GM06990 (cell line): ENCODE results near the gene ACIN1.

Experiments
- DNase-seq: peaks from one replicate; pipeline ENCODE4 v3.0.0-alpha.2; 2011; ENCODE audit not compliant: insufficient read length; ENCODE audit errors: extremely low read depth
- H3K27me3 ChIP-seq: replicated peaks from 2 replicates; pipeline ENCODE4 v1.6.0; 2011; ENCODE audit warnings: low read length; ENCODE audit not compliant: control insufficient read depth, insufficient read depth
- H3K36me3 ChIP-seq: 2 replicates; pipeline ENCODE4 v1.5.1; 2011; ENCODE audit warnings: low read length; ENCODE audit not compliant: control insufficient read depth, insufficient read depth
- H3K4me3 ChIP-seq: replicated peaks from 2 replicates; pipeline ENCODE4 v1.5.1; 2011; ENCODE audit warnings: low read depth, mild to moderate bottlenecking, control low read depth, low read length
- TF ChIP-seq, protein P1 (sequence below): IDR thresholded peaks from 2 replicates; pipeline ENCODE4 v1.5.1; 2011; ENCODE audit warnings: low read length, control low read depth, mild to moderate bottlenecking, inconsistent platforms; ENCODE audit not compliant: insufficient read depth, poor library complexity, severe bottlenecking

ACIN1 gene

GRCh38 chr14:23106747-23107045, 11.8 kb upstream of the ACIN1 start:
- no peak for DNase-seq
- no peaks in the 10 kb centered on the region for H3K36me3 ChIP-seq
- no peaks in the 10 kb centered on the region; the same call in 1 of the 2 replicates for H3K27me3 ChIP-seq
- H3K4me3 ChIP-seq, result no peak overlapping the region
- TF ChIP-seq, protein P1, sequence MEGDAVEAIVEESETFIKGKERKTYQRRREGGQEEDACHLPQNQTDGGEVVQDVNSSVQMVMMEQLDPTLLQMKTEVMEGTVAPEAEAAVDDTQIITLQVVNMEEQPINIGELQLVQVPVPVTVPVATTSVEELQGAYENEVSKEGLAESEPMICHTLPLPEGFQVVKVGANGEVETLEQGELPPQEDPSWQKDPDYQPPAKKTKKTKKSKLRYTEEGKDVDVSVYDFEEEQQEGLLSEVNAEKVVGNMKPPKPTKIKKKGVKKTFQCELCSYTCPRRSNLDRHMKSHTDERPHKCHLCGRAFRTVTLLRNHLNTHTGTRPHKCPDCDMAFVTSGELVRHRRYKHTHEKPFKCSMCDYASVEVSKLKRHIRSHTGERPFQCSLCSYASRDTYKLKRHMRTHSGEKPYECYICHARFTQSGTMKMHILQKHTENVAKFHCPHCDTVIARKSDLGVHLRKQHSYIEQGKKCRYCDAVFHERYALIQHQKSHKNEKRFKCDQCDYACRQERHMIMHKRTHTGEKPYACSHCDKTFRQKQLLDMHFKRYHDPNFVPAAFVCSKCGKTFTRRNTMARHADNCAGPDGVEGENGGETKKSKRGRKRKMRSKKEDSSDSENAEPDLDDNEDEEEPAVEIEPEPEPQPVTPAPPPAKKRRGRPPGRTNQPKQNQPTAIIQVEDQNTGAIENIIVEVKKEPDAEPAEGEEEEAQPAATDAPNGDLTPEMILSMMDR, result no peak

DNA sequence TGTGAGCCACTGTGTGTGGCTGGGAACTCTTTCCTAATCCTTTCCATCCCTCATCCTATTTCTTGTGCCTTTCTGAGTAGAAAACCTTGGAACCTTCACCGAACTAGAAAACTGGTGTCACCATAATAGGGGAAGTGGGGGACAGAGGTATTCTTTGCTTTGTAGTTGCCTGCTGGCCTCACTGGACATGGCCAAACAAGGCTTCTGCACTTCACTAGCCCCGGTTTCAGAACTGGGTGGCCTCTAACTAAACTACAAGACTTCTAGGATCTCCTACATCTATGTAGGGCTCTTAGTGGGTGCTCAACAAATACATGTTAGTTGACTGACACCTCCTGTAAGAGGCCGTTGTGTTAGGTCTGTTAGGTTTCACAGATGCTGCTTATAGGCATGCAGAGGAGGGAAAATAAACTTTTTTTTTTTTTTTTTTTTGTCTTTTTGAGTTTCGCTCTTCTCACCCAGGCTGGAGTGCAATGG, 10.4 kb upstream of the ACIN1 start:
- H3K27me3 ChIP-seq, result no peaks in the 10 kb centered on the region
- TF ChIP-seq, protein P1, result no peak
- DNase-seq, result no peak
- no peak overlapping the region for H3K4me3 ChIP-seq
- no peaks in the 10 kb centered on the region for H3K36me3 ChIP-seq

- Histone ChIP-seq H3K27me3 (no peaks in the 10 kb centered on the region), H3K36me3 (no peaks in the 10 kb centered on the region), H3K4me3 (no peak within 1 kb of the TSS)
- DNase-seq, result no peak
- TF ChIP-seq, protein P1, result no peak
Observed at GRCh38 chr14:23104591-23105347, 9.8 kb upstream of the ACIN1 start, which contains the start of gene CIROP. CIROP (minus strand) TSS chr14:23104989; CDS start chr14:23104920, 69 bp downstream.

GRCh38 chr14:23104070-23104590, 9.2 kb upstream of the ACIN1 start:
- H3K36me3 ChIP-seq, result no peaks in the 10 kb centered on the region
- no peak overlapping the region for H3K4me3 ChIP-seq
- H3K27me3 ChIP-seq, result no peaks in the 10 kb centered on the region
- TF ChIP-seq, protein P1, result no peak
- no peak for DNase-seq

- DNase-seq, result no peak
- Histone ChIP-seq H3K4me3 (no peak overlapping the region), H3K27me3 (no peaks in the 10 kb centered on the region), H3K36me3 (no peaks in the 10 kb centered on the region)
- TF ChIP-seq, protein P1, result no peak
Observed at GRCh38 chr14:23103581-23103980, 8.6 kb upstream of the ACIN1 start.
